GM18498 (cell line): Measurements from ENCODE around the gene ZBED6.
"Not testable (repeated sequence)": the region's sequence is repeated elsewhere in the genome, so short reads cannot be mapped to it uniquely, and the experiment has no call there.

Experiments
- ATAC-seq: cut with Tn5 transposase; IDR thresholded peaks from one replicate; pipeline ENCODE4 v1.9.1; 2021; ENCODE audit warnings: mild to moderate bottlenecking, moderate library complexity; ENCODE audit not compliant: unreplicated experiment

ZBED6 gene, protein sequence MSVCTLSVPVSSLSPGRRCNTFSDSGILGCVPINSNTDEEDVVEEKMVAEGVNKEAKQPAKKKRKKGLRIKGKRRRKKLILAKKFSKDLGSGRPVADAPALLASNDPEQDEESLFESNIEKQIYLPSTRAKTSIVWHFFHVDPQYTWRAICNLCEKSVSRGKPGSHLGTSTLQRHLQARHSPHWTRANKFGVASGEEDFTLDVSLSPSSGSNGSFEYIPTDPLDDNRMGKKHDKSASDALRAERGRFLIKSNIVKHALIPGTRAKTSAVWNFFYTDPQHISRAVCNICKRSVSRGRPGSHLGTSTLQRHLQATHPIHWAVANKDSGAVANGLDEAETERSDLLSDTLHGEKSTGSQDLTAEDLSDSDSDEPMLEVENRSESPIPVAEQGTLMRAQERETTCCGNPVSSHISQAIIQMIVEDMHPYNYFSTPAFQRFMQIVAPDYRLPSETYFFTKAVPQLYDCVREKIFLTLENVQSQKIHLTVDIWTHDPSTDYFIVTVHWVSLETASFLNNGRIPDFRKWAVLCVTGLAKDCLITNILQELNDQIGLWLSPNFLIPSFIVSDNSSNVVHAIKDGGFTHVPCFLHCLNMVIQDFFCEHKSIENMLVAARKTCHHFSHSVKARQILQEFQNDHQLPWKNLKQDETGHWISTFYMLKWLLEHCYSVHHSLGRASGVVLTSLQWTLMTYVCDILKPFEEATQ (N-terminal part only)

DNA sequence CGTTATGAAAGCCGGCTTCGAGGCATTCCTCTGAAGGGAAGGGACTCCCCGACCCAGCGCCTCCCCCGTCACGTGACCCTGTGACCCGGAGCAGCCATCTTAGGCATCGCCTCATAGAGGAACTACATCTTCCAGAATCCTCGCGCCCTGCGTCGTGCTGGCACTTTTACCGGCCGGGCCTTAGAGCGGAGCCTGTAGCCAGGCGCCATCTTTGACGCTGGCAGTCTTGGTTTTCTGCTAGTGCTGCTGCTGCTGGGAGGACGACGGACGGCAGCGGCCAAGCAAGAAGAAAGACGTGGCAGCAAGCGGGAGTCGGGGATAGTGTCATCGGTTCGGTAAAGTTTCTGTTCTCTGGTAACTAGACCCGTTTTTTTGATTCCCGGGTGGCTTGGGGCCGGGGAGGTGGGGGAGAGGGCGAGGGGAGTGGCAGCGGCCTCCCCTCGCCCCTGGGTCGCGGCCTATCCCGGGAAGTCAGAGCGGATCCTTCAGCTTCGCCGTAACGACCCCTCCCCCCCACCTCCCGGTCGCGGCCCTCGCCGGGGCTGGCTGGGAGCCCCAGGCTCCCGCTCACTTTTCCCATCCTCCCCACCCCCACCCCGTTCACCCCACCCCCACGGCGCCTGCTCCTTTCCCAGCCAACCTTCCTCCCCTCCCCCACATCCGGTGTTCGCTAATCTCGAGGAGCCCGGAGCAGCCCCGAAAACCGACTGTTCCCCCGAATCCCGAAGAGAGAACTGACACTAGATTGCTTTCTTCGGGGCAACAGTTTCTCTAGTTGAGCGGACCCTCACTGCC lies at the start of gene ZBED6, which contains the start of gene ZC3H11A:
ZBED6 (plus strand) TSS at position 183 of the 795 bp plus-strand sequence. CDS start 1,900 bp downstream, outside the sequence.
ZC3H11A (plus strand) TSS at position 183 of the 795 bp plus-strand sequence. CDS start 21,448 bp downstream, outside the sequence.
- peak; percentile 96 for ATAC-seq

DNA sequence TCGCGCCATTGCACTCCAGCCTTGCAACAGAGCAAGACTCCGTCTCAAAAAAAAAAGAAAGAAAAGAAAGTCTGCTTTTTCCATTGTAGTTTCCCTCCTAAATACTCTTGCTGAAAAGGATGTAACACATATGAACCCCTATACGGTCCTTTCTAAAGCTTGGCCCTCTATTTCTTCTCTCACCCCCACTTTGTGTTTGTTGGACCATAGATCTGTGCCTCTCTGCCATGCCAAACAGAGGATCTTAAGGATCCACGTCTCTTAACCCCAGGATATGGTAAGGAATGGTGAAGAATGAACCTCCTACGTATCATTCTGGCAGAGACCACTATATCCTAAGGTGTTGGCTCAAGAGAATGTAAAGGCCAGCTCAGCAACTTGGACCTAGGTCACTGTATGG lies 49.1 kb upstream of the ZBED6 start:
- ATAC-seq, result no peak

DNA sequence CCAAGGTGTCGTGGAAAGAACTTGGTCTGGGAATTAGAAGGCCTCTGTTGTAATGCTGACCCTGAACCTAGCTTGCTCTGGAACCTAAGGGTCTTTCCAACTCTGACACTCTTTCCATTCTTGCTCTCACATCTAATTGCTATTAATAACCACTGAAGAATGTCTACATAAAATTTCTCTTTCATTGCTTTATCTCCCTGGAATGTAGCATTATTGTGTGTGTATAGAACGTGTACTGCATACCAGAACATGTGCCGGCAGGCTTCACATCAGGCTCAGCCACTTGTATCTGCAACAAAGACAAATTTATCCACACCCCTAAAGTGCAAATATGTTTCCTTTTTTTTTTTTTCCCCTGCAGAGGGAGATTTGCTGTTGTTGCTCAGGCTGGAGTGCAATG lies 44.4 kb upstream of the ZBED6 start:
- no peak for ATAC-seq

DNA sequence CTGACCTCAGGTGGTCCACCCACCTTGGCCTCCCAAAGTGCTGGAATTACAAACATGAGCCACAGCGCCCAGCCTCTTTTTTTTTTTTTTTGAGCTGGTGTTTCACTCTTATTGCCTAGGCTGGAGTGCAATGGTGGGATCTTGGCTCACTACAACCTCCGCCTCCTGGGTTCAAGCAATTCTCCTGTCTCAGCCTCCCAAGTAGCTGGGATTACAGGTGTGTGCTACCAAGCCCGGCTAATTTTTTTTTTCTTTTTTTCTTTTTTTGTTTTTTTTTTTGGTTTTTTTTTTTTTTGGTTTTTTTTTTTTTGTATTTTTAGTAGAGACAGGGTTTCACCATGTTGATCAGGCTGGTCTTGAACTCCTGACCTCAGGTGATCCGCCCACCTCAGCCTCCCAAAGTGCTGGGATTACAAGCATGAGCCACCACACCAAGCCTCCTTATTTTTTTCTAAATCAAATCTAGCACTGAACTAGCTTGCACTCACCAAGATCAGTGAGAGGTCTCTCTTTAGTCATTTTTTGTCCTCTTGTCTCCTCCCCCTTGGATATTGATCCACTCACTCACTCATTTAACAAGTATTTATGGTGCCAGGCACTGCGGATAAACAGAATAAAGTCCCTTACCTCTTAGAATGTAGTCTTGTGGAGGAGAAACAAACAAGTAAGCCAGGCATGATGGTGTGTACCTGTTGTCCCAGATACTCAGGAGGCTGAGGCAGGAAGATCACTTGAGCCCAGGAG lies 43.6 kb upstream of the ZBED6 start:
- ATAC-seq, result not testable (repeated sequence)

DNA sequence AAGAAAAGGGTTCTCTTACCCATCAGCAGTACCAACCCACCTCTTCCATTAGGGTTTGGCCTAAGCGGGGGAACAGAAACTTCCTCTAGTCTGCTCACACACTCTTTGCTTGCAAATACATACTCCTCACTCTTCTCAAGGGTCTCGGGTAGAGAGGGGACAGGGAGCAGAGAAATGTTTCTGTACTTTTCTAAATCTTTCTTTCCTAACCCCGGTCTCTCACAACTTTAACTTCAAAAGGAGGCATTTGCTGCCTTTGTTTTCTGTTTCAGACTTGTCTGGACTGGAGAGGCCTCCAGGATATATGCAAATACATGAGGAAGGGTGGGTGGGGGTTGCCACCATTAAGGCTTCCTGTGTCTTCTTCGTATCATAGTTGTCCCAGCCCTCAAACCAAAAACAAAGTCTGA lies 41.0 kb upstream of the ZBED6 start:
- peak; percentile 76 for ATAC-seq

DNA sequence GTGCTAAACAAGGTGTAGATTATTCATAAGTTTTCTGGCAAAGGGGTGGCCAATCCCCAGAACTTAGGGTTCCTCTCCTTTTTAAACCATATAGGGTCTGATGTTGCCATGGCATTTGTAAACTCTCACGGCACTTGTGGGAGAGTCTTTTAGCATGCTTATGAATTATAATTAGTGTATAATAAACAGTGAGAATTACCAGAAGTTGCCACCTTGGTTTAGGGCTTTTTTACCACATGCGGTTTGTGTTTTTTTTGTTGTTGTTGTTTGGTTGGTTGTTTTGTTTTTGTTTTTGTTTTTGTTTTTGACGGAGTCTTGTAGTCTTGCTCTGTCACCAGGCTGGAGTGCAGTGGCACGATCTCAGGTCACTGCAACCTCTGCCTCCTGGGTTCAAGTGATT lies 39.4 kb upstream of the ZBED6 start:
- no peak for ATAC-seq

DNA sequence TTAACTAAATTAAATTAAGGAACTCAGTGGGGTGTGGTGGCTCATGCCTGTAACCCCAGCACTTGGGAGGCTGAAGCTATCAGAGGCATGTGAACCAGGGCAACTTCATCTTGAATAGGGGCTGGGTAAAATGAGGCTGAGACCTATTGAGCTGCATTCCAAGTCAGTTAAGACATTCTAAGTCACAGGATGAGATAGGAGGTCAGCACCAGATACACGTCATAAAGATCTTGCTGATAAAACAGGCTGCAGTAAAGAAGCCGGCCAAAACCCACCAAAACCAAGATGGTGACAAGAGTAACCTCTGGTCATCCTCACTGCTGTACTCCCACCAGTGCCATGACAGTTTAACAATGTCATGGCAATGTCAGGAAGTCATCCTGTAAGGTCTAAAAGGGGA lies 36.7 kb upstream of the ZBED6 start:
- ATAC-seq, result not testable (repeated sequence)

DNA sequence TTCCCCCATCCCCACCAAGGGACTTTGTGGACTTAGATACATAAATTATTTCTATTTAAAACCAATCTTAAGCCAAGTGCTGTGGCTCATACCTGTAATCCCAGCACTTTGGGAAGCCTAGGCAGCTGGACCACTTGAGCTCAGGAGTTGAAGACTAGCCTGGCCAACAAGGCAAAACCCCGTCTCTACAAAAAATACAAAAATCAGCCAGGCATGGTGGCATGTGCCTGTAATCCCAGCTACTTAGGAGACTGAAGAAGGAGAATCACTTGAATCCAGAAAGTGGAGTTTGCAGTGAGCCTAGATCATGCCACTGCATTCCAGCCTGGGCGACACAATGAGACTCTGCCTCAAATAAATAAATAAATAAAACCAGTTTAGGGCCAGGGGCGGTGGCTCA lies 34.9 kb upstream of the ZBED6 start:
- ATAC-seq, result no peak

DNA sequence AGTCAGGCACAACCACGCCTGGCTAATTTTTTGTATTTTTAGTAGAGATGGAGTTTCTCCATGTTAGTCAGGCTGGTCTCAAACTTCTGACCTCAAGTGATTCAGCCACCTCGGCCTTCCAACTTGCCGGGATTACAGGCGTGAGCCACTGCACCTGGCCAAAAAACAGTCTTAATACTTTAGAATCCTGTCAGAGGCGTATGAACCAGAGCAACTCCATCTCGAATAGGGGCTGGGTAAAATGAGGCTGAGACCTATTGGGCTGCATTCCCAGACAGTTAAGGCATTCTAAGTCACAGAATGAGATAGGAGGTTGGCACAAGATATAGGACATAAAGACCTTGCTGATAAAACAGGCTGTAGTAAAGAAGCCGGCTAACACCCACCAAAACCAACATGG lies 33.5 kb upstream of the ZBED6 start:
- ATAC-seq, result not testable (repeated sequence)

DNA sequence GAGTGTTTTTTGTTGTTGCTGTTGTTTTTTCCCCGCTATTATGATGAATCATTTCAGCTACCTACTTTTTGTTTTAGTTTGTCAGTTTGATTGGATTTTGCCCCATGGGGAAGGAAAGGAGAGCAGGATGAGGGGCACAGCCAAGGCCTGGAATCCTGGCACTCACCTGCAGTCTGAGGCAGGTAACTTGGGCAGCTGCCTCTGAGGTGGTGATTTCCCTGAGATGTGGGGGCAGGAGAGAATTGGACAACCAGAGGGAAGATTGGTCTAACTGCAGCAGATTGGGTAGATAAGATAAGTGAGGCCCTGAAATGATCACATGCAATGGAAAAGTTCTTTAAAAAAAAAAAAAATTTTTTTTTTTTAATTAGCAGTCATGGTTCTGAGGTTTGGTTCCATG lies 31.9 kb upstream of the ZBED6 start:
- ATAC-seq, result no peak

DNA sequence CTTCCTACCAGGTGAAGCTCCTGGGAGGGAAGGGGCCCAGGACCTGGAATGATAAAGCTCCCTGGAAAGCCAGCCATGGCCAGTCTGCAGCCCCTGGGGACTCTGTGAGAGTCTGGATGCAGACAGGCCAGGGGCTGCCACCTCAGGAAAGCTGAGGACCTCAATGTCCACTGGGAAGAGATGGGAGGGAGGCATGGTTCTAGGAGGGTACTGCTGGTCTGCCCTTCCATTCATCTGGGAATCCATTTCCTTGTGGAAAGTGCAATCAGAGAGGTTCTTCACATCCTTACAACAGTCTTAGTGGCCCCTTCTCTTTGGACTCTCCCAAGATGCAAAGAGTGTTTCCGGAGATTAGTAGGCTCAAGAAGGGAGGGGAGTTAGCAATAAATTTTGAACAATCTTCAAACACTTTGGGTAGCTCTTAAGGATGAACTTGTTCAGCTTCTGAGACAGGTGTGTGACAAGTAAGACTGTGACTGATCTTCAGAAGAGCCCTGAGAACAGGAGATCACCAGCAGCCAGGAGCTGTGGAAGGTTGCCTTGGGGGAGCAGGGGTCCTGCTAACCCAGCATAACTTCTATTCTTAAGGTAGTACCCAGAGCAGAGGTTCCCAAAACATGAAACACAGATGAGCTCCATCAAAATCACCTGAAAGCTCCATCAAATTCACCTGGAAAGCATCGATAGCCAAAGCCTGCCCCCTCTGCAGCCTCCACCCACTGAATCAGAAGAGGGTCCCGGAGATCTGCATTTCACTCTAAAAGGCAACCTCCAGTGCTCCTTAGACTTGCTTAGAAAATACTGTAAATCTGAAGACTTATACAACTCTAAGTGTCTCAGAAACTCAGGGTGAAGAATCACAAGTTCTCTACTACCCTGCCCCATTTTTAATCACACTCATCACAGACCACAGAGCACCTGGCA lies 31.1 kb upstream of the ZBED6 start:
- ATAC-seq, result no peak

DNA sequence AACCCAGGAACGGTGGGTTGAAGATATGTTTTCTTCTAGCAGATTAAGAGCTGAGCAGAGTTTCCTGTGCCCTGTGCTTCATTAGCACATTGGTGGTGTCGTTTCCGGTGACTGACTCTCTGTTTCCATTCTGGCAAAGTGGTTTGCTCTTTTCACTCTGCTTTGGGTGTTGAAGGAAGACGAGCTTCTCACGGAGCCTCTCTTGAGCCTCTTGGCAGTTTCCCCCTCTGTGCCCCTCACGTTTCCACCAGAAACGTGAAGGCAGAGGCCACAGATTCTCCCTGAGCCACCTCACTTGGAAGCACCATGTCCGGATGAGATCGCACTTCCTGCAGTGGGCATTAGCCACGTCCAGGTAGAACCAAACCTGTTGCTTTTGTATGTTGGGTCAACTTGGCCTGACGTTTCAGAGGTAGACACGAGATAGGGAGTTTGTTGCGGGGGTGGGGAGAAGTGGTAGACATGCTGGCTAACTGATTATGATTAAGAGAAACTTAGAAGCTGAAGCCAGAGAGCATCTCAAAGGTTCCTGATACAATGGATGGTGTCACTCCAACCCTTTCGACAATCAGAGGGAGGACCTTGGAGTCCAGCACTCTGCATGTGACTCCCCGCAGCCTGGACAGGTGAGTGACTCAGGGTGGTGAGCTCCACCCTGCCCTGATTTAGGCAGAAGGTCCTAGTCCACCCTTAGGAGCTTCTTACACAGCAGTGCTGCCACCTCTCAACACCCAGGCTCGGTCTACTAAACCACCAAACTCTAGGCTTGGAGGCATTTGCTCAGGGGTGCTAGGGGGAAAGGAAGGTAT lies 30.2 kb upstream of the ZBED6 start, which contains the start of gene LAX1:
LAX1 (plus strand) TSS at position 155 of the 809 bp plus-strand sequence; CDS start at position 538, 383 bp downstream.
- ATAC-seq, result peak; percentile 86

DNA sequence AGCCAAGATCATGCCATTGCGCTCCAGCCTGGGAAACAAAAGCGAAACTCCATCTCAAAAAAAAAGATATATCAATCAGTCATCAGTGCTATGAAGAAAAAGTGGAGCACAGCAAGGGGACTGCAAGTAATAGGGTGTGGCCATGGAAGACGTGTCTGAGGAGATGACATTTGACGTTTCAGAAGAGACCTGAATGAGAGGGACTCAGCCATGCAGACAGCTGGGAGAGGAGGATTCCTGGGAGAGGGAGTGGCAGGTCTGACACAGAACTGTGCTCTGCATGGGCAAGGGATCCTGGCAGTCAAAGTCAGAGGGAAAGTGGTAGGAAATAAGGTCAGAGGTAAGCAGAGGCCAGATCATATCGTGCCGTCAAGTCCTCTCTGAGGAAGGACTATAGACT lies 27.2 kb upstream of the ZBED6 start:
- ATAC-seq, result no peak

DNA sequence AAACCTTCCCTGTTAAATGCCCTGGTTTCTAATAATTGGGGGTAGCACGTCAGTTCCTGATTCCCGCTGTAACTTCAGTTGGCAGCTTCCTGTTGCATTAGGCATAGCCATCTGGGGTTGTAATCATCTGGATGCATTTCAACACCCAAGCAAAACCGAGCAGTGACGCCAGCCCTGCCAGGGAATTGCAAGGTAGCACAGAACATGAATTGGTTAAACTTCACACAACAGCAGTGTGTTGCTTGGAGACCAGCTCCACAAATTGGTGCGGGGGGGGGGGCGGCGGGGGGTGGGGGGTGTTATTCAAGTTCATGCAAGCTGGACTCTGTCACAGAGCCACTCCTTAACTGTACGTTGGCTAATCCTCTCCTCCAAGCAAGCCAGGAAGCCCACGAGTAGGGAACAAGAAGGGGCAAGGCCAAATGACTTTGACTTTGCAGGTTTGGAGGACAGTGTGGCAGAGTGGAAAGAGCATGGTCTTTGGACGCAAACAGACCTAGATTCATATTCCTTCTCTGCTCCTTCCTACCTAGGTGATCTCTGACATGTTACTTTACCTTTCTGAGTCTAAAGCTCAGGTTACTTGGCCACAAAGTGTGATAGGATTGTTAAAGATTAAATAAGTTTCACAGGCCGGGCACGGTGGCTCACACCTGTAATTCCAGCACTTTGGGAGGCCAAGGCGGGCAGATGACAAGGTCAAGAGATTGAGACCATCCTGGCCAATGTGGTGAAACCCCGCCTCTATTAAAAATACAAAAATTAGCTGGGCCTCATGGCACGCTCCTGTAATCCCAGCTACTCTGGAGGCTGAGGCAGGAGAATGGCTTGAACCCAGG lies 25.7 kb upstream of the ZBED6 start:
- no peak for ATAC-seq

DNA sequence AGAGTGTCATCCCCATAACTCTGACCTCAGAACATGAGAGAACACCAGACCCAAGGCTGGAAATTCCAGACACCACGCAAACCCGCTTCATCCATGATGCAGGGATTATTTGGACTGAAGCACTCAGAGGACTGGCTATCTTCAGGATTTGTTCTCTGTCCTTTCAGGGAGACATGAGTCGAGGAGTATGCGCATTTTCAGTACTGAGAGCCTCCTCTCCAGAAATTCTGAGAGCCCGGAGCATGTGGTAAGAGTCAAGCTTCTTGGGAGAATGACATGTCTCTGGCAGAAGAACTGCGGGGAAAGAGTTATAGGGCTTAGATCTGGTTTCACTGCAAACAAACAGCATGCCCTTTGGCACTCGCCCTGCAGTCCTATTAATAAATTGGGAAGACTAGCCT lies 23.5 kb upstream of the ZBED6 start:
- ATAC-seq, result no peak

DNA sequence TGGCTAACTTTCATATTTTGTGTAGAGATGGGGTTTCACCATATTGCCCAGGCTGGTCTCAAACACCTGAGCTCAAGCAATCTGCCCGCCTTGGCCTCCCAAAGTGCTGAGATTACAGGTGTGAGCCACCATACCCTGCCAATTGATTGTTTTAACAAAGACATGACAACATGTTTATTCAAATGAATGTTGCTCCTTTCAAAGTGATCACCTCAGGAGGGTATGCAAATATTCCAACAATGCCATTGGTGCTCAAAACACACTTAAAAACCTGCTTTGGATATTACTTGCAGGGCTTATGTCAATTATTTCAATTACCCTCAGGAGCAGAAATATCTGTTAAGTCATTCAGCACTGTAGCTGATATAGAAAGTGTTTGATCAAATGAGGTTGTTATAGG lies 22.6 kb upstream of the ZBED6 start:
- no peak for ATAC-seq

DNA sequence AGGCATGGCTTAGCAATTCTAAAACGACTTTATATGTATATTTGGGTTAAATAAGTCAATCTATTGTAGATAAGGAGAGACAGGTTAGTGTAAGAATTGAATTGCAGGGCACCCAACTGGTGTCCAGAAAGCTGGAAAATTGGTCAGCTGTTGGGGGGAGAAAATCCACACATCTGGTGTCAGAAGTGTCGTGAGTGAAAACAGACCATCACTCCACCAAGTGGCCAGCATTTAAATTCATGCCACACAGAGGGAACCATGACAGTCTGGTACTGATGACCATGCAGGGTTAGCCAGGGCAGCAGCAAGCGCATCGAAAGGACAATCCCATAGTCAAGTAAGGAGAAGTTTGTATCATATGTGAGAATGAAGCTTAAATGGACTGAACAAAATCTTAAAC lies 18.8 kb upstream of the ZBED6 start:
- ATAC-seq, result no peak

DNA sequence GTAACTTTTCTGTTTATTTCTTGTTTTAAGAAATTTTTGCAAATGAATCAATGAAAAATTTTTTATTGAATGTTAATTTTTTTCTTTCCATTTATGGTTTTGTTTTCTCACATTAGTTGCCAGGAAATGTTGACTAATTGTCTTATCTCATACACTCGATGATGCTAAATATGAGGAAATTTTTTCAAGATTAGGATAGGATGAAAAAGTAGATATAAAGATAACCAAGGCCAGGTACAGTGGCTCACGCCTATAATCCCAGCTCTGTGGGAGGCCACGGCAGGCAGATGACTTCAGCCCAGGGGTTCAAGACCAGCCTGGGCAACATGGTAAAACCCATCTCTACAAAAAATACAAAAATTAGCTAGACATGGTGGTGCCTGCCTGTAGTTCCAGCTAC lies 17.8 kb upstream of the ZBED6 start:
- ATAC-seq, result no peak
